B cell (primary cell): ENCODE results near the gene AMT.

Source experiments
- EZH2 ChIP-seq: IDR thresholded peaks from 2 replicates; pipeline ENCODE4 v1.6.1; 2012; ENCODE audit warnings: borderline replicate concordance, low read depth, mild to moderate bottlenecking, moderate library complexity, low read length; ENCODE audit not compliant: insufficient read depth, poor library complexity, severe bottlenecking
- TF ChIP-seq, protein P1 (sequence below): fragments of 200-600 bp; IDR thresholded peaks from one replicate; pipeline ENCODE4 v1.8.0; 2022; ENCODE audit warnings: antibody characterized with exemption, mild to moderate bottlenecking

DNA sequence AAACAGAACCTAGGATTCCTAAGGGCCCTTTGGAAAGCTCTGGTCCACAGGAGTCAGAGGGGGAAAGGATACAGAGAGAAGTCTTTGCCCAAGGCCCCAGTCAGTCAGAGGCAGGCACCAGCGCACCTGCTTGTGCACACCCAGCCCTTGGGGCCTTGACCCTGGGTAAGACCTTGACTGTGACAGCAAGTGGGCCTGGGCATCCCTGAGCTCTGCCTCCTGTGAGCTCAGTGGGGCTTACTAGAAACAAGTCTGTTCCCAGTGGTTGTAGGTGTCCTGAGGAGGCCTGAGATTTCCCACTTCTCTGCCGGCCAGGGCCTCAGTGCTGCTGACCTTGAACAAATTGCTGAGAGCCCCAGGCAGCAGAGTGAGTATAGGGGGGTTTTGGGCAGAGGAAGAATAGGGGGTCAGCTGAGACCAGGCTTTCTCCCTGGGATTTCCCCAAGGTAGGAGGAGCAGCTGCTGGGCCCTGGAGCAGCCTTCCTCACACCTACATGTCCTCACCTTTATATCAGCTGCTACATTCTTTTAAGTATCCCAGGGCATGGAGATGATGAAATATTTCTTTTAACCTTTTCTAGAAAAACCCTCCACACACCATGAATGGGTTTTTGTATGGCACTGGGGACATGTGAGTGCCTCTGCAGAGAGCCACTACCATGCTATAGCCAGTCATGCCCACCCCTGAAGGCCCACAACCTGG is 38.1 kb upstream of the AMT start:
- TF ChIP-seq, protein P1, sequence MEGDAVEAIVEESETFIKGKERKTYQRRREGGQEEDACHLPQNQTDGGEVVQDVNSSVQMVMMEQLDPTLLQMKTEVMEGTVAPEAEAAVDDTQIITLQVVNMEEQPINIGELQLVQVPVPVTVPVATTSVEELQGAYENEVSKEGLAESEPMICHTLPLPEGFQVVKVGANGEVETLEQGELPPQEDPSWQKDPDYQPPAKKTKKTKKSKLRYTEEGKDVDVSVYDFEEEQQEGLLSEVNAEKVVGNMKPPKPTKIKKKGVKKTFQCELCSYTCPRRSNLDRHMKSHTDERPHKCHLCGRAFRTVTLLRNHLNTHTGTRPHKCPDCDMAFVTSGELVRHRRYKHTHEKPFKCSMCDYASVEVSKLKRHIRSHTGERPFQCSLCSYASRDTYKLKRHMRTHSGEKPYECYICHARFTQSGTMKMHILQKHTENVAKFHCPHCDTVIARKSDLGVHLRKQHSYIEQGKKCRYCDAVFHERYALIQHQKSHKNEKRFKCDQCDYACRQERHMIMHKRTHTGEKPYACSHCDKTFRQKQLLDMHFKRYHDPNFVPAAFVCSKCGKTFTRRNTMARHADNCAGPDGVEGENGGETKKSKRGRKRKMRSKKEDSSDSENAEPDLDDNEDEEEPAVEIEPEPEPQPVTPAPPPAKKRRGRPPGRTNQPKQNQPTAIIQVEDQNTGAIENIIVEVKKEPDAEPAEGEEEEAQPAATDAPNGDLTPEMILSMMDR, result no peak
- TF ChIP-seq EZH2, result no peak
